GM13976 (cell line): Measurements from ENCODE around the gene MID2.

Experiments used
- DNase-seq: peaks from one replicate; pipeline ENCODE4 v3.0.0; 2012; ENCODE audit warnings: low spot score
- CTCF ChIP-seq: IDR thresholded peaks from 2 replicates; pipeline ENCODE4 v1.5.1; 2012; ENCODE audit warnings: borderline replicate concordance, mild to moderate bottlenecking; ENCODE audit not compliant: insufficient read depth; ENCODE audit errors: extremely low read depth, missing control alignments, control extremely low read depth
- in situ Hi-C: fragments of 300-500 bp; cut with MboI; formaldehyde crosslinking; loops from one replicate; pipeline ENCODE4 v1.12.0; 2022; ENCODE audit warnings: low sequenced_read_pairs, mixed read lengths, inconsistent platforms; ENCODE audit not compliant: unreplicated experiment

MID2 gene, protein sequence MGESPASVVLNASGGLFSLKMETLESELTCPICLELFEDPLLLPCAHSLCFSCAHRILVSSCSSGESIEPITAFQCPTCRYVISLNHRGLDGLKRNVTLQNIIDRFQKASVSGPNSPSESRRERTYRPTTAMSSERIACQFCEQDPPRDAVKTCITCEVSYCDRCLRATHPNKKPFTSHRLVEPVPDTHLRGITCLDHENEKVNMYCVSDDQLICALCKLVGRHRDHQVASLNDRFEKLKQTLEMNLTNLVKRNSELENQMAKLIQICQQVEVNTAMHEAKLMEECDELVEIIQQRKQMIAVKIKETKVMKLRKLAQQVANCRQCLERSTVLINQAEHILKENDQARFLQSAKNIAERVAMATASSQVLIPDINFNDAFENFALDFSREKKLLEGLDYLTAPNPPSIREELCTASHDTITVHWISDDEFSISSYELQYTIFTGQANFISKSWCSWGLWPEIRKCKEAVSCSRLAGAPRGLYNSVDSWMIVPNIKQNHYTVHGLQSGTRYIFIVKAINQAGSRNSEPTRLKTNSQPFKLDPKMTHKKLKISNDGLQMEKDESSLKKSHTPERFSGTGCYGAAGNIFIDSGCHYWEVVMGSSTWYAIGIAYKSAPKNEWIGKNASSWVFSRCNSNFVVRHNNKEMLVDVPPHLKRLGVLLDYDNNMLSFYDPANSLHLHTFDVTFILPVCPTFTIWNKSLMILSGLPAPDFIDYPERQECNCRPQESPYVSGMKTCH

DNA sequence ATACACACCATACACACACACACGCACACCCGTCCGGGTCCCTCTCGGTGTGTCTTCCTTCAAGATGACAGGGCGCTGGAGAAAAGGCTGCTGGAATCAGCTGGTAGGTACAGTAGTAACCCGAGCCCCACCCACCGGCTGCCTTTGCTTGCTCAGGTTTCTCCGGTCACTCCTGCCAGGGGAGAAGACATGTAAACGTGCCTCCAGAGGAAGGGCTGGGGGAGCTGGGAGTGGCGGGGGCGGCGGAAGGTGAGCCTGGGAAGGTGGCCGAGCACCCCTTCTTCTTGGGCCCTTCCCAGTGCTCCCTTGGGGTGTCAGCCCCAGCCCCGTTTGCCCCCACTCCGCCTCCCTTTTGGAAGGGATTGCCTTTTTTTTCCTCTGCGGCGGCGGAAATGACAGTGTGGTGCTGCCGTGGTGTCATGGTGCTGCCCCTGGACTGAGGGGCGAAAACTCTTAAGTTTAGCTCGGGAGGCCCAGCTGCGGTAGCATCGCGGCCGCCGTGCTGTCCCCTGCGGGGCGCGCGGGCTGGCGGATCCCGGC is at the start of gene MID2:
Gene MID2 (plus strand): TSS at position 169 of the 540 bp plus-strand sequence. CDS start 561 bp downstream, outside the sequence.
- peak; percentile 17 for DNase-seq
- TF ChIP-seq CTCF = no peak
- in situ Hi-C loops = no loop called here

DNA sequence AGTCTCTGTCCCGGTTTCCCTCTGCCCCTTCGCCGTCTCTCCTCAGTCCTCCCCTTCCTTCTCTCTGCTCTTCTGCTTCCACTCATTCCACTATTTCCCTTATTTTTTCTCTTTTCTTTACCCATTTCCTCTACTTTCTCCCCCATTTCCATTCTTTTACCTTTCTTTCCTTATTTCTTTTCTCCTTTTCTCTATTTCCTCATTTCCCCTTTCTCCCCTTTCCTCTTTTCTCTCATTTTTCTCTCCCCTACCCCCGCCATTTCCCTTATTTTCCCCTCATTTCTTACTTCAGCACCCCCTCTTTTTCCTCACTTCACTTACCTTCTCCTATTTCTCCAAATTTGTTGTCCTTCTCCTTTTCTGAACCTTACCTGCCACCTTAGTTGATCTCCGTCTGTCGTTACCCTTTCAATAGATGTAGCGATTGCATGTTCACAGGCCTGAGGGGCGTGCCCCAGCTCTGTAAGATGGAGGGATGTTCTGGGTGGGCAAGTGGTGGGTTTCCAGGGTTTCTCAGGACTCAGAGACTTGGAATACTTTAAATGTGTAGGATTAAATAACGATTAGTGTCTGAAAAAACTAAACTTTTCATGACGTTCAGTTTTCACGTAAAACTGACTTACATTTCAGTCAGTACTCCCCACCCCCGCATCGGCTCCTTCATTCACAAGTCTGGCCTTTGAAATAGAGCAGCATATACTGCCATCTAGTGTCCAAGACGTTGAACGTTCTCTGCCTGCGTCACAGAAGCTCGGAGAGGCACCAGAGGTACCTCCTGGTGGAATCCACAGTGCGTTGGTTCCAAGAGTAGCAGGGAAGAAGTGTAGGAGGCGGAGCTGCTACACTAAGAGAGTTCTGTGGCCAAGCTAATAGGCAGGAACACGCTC is 48.8 kb upstream of the MID2 start:
- peak; percentile 77 for DNase-seq
- in situ Hi-C loops = loop anchor here (10.0 to 25.0 kb wide), 2 partner anchors 112 to 240 kb away; no protein-coding TSS in a partner anchor
- TF ChIP-seq CTCF = peak; percentile 68

DNA sequence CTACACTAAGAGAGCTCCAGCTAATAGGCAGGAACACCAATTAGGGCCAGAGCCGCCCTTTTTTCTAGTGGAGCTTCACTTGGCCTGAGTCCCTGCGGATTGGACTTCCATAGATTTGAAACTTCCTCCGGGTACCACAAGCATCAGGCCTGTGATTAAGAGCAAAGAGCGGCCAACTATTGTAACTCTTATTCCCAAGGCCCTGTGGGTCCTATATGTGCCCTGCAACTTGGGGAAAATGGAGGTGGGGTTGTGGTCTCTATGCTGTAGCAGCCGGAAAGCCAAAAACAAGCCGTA is 48.2 kb upstream of the MID2 start, which contains the start of gene NCBP2L:
Gene NCBP2L (plus strand): TSS at position 198 of the 297 bp plus-strand sequence. CDS start 16,488 bp downstream, outside the sequence.
- in situ Hi-C loops = loop anchor here (10.0 to 25.0 kb wide), 2 partner anchors 113 to 240 kb away; no protein-coding TSS in a partner anchor
- TF ChIP-seq CTCF = no peak
- DNase-seq = no peak

- in situ Hi-C loops = loop anchor here (25.0 kb wide), 1 partner anchor 243 kb away; no protein-coding TSS in a partner anchor
- no peak for DNase-seq
- no peak for TF ChIP-seq CTCF
Measured at GRCh38 chrX:107780525-107780924, 45.1 kb upstream of the MID2 start.

DNA sequence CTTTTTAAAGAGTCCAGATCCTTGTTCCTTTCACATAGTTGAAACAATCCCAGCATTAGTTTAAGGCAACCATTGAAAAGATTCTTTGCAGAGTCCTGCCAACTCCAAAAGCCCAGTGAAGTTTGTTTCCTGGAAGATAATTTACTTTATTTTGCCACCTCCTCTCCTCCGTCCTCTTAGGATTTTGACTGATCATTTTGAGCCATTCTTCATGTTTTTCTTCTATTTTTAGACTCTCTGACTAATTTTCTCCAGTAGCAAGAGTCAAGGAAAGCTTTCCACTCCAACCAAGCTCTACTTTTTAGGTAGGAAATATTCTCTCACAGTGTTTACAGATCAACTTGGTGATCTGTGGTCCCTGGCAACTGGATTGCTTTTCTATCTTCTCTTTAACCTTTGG is 37.8 kb upstream of the MID2 start:
- in situ Hi-C loops = loop anchor here (25.0 kb wide), 1 partner anchor 251 kb away; no protein-coding TSS in a partner anchor
- DNase-seq = no peak
- TF ChIP-seq CTCF = no peak
